B cell (primary cell): Measurements from ENCODE around the gene HPDL. TPM values are rescaled to one million over a fixed set of nuclear protein-coding genes. Genes with fewer than 3 reads are reported as not detected.

Experiments used
- ATAC-seq: fragments of 200-7000 bp; cut with Tn5 transposase; one replicate; pipeline ENCODE4 v1.10.0; 2021; ENCODE audit warnings: low read depth, mild to moderate bottlenecking, moderate number of reproducible peaks, moderate library complexity
- CTCF ChIA-PET: fragments of 350-600 bp; sonication (Branson Sonifier 250); formaldehyde crosslinking; loops from one replicate; lab custom pipeline; 2021; ENCODE audit warnings: antibody characterized with exemption, inconsistent platforms; lab: Charles Lee
- POLR2A ChIA-PET: fragments of 350-600 bp; sonication (Branson Sonifier 250); formaldehyde crosslinking; loops from one replicate; lab custom pipeline; 2021; ENCODE audit warnings: antibody characterized with exemption; lab: Charles Lee
- DNase-seq: peaks from one replicate; pipeline ENCODE4 v3.0.0; 2013
- H2AFZ ChIP-seq: 2 replicates; pipeline ENCODE4 v1.6.1; 2012; ENCODE audit warnings: mild to moderate bottlenecking, low read depth, low read length; ENCODE audit not compliant: insufficient read depth, poor library complexity, severe bottlenecking
- H3K27ac ChIP-seq, 2 donors: 1 replicate in 1 of 2; 2 replicates in 1 of 2; pipeline ENCODE4 v1.5.1; 2012 to 2013; ENCODE audit warnings: low read length in 2 of 2, mild to moderate bottlenecking in 2 of 2, moderate library complexity in 1 of 2
- H3K27me3 ChIP-seq, 4 experiments: fragments of 200-600 bp in 1 of 4; sonication (generic) in 1 of 4; replicated peaks in 1 of 4; 1 replicate in 2 of 4; 2 replicates in 2 of 4; pipeline versions ENCODE4 v1.6.1 to v1.7.0; 2013 to 2016; ENCODE audit warnings: low read length in 3 of 4, mild to moderate bottlenecking in 2 of 4, mixed read lengths in 1 of 4, moderate library complexity in 1 of 4; ENCODE audit not compliant: insufficient read depth in 4 of 4, control insufficient read depth in 3 of 4; ENCODE audit errors: control extremely low read depth in 1 of 4
- H3K36me3 ChIP-seq, 2 experiments: replicated peaks in 1 of 2; 1 replicate in 1 of 2; 2 replicates in 1 of 2; pipeline versions ENCODE4 v1.6.1 to v1.7.1; 2013; ENCODE audit warnings: low read length in 1 of 2; ENCODE audit not compliant: insufficient read depth in 2 of 2, control insufficient read depth in 1 of 2; ENCODE audit errors: control extremely low read depth in 1 of 2, extremely low read depth in 1 of 2
- H3K4me1 ChIP-seq, 2 donors: fragments of 200-600 bp in 1 of 2; sonication (generic) in 1 of 2; 1 replicate in 1 of 2; 2 replicates in 1 of 2; pipeline versions ENCODE4 v1.5.1 to v1.6.1; 2013 to 2017; ENCODE audit warnings: low read length in 2 of 2; ENCODE audit not compliant: control insufficient read depth in 2 of 2, insufficient read depth in 2 of 2
- H3K4me2 ChIP-seq: replicated peaks from 2 replicates; pipeline ENCODE3; 2012; ENCODE audit warnings: mild to moderate bottlenecking, low read depth, low read length; ENCODE audit not compliant: poor library complexity, severe bottlenecking
- H3K4me3 ChIP-seq, 5 experiments: fragments of 200-600 bp in 1 of 5; sonication (generic) in 1 of 5; 1 replicate in 3 of 5; 2 replicates in 2 of 5; pipeline versions ENCODE4 v1.5.1 to v1.7.0; 2011 to 2016; ENCODE audit warnings: low read length in 4 of 5, mild to moderate bottlenecking in 4 of 5, low read depth in 2 of 5, control low read depth in 1 of 5, moderate library complexity in 1 of 5; ENCODE audit not compliant: insufficient read depth in 1 of 5; ENCODE audit errors: control extremely low read depth in 1 of 5, extremely low read depth in 1 of 5
- H3K79me2 ChIP-seq: fragments of 200-600 bp; sonication (generic); one replicate; pipeline ENCODE4 v1.6.0; 2016; ENCODE audit warnings: low read length; ENCODE audit not compliant: control insufficient read depth, insufficient read depth
- H3K9ac ChIP-seq: fragments of 200-600 bp; sonication (generic); 2 replicates; pipeline ENCODE4 v1.6.1; 2017; ENCODE audit warnings: mild to moderate bottlenecking, low read length, moderate library complexity
- H3K9me3 ChIP-seq, 3 donors: one replicate each; pipeline versions ENCODE4 v1.6.1 to v1.7.1; 2013; ENCODE audit warnings: low read length in 2 of 3; ENCODE audit not compliant: control insufficient read depth in 2 of 3, insufficient read depth in 1 of 3; ENCODE audit errors: control extremely low read depth in 1 of 3
- H4K20me1 ChIP-seq: 2 replicates; pipeline ENCODE4 v1.6.0; 2012; ENCODE audit warnings: mild to moderate bottlenecking, low read length; ENCODE audit not compliant: insufficient read depth, control insufficient read depth, poor library complexity, severe bottlenecking
- H3K27ac Mint-ChIP-seq: one replicate; pipeline ENCODE4 v1.8.0; 2021; ENCODE audit warnings: mixed read lengths
- H3K27me3 Mint-ChIP-seq: one replicate; pipeline ENCODE4 v1.8.0; 2021; ENCODE audit warnings: mixed read lengths
- H3K4me1 Mint-ChIP-seq: one replicate; pipeline ENCODE4 v1.8.0; 2021; ENCODE audit warnings: mixed read lengths
- H3K4me3 Mint-ChIP-seq: one replicate; pipeline ENCODE4 v1.8.0; 2021; ENCODE audit warnings: mixed read lengths
- H3K9me3 Mint-ChIP-seq: one replicate; pipeline ENCODE4 v1.8.0; 2022; ENCODE audit warnings: mixed read lengths; ENCODE audit not compliant: insufficient read depth
- EZH2 ChIP-seq: IDR thresholded peaks from 2 replicates; pipeline ENCODE4 v1.6.1; 2012; ENCODE audit warnings: borderline replicate concordance, low read depth, mild to moderate bottlenecking, moderate library complexity, low read length; ENCODE audit not compliant: insufficient read depth, poor library complexity, severe bottlenecking
- WGBS: methylation state at CpG from one replicate; pipeline ENCODE4 v1.1.5; 2013; ENCODE audit warnings: missing lambda C conversion rate; ENCODE audit not compliant: insufficient coverage; 5-methylcytosine and 5-hydroxymethylcytosine counted together
- intact Hi-C: fragments of 100-400 bp; cut with micrococcal nuclease; formaldehyde crosslinking; loops from one replicate; pipeline ENCODE4 v1.10.0; 2022
- polyA plus RNA-seq: library from polyadenylated mRNA; depleted of rRNA; stranded (reverse); fragments of >200 nt; gene quantifications from 2 replicates; pipeline ENCODE4 v1.2.3, GENCODE V29; 2012
- total RNA-seq, 2 donors: library from RNA; stranded (reverse); fragments of 120-200 nt in 1 of 2; gene quantifications; 1 replicate in 1 of 2; 2 replicates in 1 of 2; pipeline versions ENCODE4 v1.2.3 to v1.2.4, GENCODE V29; 2013 to 2022
- TF ChIP-seq, protein P1 (sequence below): fragments of 200-600 bp; IDR thresholded peaks from one replicate; pipeline ENCODE4 v1.8.0; 2022; ENCODE audit warnings: antibody characterized with exemption, mild to moderate bottlenecking

The HPDL gene
- total and polyA plus RNA-seq, 2 donors (not counting 1 experiment from before 2014, with no cell fraction given) = 0.67 to 0.79 TPM

DNA sequence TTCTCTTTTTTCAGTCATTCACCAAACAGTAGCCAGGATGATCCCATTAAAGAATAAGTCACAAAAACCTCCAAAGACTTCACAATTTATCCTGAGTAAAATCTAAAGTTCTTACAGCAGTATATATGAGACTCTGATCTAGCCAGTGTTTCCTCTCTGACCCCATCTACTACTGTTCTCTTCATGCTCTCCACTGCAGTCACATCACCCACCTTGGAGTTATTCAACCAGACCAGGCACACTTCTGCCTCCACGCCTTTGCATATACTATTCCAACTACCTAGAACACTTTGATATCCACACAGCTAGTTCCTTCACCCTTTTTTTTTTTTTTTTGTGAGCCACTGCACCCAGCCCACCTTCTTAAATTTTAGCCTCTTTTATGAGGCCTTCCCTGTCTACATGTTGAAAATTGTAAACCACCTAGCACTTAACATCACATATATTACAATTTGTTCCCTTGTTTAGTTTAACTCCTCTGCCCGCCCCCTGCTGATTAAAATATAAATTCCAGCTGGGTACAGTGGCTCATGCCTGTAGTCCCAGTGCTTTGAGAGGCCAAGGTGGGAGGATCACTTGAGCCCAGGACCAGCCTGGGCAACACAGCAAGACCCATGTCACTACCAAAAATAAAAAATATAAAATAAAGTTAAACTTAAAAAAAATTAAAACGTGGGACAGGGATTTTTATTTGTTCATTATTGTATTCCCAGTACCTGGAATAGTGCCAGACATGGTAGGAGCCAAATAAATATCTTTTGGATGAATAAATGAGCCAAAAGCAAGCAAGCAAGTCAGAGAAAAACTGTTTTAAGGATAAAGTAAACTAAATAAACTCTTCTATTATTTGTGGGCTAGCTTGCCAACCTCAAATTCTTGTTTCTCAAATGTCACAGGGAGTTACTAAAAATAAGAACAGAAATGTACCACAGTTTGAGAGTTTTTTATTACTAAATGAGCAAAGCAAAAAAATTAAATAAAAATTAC, 48.7 kb downstream of the HPDL start:
- Mint-ChIP-seq H3K27me3 (no peaks in the 10 kb centered on the region), H3K9me3 (no peaks in the 10 kb centered on the region), H3K4me3 (no peak overlapping the region), H3K27ac (peak overlapping the region; percentile 29), H3K4me1 (peaks cover 38% of the 10 kb centered on the region)
- TF ChIP-seq EZH2 = no peak
- TF ChIP-seq, protein P1, sequence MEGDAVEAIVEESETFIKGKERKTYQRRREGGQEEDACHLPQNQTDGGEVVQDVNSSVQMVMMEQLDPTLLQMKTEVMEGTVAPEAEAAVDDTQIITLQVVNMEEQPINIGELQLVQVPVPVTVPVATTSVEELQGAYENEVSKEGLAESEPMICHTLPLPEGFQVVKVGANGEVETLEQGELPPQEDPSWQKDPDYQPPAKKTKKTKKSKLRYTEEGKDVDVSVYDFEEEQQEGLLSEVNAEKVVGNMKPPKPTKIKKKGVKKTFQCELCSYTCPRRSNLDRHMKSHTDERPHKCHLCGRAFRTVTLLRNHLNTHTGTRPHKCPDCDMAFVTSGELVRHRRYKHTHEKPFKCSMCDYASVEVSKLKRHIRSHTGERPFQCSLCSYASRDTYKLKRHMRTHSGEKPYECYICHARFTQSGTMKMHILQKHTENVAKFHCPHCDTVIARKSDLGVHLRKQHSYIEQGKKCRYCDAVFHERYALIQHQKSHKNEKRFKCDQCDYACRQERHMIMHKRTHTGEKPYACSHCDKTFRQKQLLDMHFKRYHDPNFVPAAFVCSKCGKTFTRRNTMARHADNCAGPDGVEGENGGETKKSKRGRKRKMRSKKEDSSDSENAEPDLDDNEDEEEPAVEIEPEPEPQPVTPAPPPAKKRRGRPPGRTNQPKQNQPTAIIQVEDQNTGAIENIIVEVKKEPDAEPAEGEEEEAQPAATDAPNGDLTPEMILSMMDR = no peak
- no peak overlapping the region for H3K4me3 ChIP-seq
- H3K27me3 ChIP-seq = no peaks in the 10 kb centered on the region
- H3K4me2 ChIP-seq = peak overlapping the region; percentile 4
- no peak for DNase-seq
- POLR2A ChIA-PET = no interaction called here
- ATAC-seq = no peak
- H3K9me3 ChIP-seq = peaks cover 0 to 3% (median 0%) of the 10 kb centered on the region in 3 donors
- H4K20me1 ChIP-seq = no peaks in the 10 kb centered on the region
- no peak overlapping the region for H3K9ac ChIP-seq
- WGBS = 54% methylated on average over 2 of the region's 3 CpGs
- H3K4me1 ChIP-seq = peaks cover 25 to 33% of the 10 kb centered on the region in 2 donors
- intact Hi-C loops = no loop called here
- H3K27ac ChIP-seq = peak overlapping the region in 1 of 2 donors; percentile 40
- H2AFZ ChIP-seq = peak overlapping the region; percentile 6
- H3K36me3 ChIP-seq = no peaks in the 10 kb centered on the region
- CTCF ChIA-PET = interaction anchor here (0.8 kb wide), 1 partner anchor 13 kb away, joined by 3 read pairs; no protein-coding TSS in a partner anchor
- no peaks in the 10 kb centered on the region for H3K79me2 ChIP-seq

DNA sequence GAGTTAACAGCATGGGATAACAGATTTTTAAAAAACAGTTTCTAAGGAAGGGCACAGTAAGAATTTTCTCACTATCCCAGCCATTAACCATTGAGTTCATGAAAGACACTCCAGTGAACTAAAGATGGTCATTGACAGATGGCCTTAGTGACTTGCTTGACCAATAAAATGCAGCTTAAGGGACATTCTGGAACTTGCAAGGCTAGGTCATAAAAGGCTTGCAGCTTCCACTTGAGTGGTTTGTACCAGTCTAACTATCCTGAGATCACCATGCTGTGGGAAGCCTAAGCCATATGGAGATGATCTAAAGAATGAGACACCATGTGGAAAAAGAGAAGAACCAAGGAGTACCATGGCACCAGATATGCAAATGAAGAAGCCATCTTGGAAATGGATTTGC, 51.5 kb downstream of the HPDL start:
- ATAC-seq = no peak
- intact Hi-C loops = no loop called here
- H3K27me3 Mint-ChIP-seq = no peaks in the 10 kb centered on the region
- H3K9me3 Mint-ChIP-seq = no peaks in the 10 kb centered on the region
- TF ChIP-seq, protein P1 = no peak
- no peak overlapping the region for H3K4me3 ChIP-seq
- peaks cover 13 to 20% of the 10 kb centered on the region in 2 donors for H3K4me1 ChIP-seq
- no peaks in the 10 kb centered on the region for H4K20me1 ChIP-seq
- H3K36me3 ChIP-seq = no peaks in the 10 kb centered on the region
- ChIA-PET POLR2A (no interaction called here), CTCF (interaction anchor here (0.6 to 2.5 kb wide), 4 partner anchors 17 to 134 kb away, joined by 3 to 11 read pairs (median 4); no protein-coding TSS in a partner anchor)
- H3K9ac ChIP-seq = no peak overlapping the region
- H3K79me2 ChIP-seq = no peaks in the 10 kb centered on the region
- no peak overlapping the region for H3K27ac ChIP-seq
- DNase-seq = no peak
- no peak overlapping the region for H3K4me3 Mint-ChIP-seq
- no peak overlapping the region for H3K27ac Mint-ChIP-seq
- peaks cover 24% of the 10 kb centered on the region for H3K4me1 Mint-ChIP-seq
- H3K27me3 ChIP-seq = no peaks in the 10 kb centered on the region
- H3K4me2 ChIP-seq = no peak overlapping the region
- no peaks in the 10 kb centered on the region for H3K9me3 ChIP-seq
- H2AFZ ChIP-seq = no peak overlapping the region
